Raji (cell line): ENCODE results near the gene SNX10.

Experiments
- POLR2A ChIP-seq: IDR thresholded peaks from 2 replicates; pipeline ENCODE4 v1.6.1; 2011; ENCODE audit warnings: low read depth, low read length, control low read depth; ENCODE audit not compliant: insufficient read depth

SNX10 gene

DNA sequence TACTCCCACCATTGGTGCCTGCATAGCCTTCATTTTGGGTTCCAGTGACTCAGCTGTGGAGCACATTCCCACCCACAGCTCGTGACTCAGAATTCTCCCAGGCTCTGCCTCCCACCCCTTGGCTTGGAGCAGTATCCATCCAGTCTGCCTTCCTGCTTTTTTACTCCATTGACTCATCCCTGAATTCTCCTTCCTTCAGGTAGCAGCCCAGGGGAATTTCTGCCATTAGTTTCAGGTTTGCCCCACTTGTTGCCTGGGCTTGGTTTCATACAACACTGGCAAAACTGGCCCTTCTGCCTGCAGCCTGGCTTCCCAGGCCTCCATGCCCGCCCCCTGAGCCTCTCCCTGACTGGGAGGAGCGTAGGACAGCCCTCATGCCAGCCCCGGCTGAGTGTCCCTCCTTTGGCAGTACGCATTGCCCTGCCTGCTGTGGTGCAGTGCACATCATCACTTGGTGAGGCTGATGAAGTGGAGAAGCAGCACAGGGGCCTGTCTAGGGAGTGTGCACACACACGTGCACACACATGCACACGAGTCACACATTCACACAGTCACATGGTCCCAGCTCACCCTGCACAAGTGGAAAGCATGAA, 55.0 kb downstream of the SNX10 start:
- no peak for TF ChIP-seq POLR2A

DNA sequence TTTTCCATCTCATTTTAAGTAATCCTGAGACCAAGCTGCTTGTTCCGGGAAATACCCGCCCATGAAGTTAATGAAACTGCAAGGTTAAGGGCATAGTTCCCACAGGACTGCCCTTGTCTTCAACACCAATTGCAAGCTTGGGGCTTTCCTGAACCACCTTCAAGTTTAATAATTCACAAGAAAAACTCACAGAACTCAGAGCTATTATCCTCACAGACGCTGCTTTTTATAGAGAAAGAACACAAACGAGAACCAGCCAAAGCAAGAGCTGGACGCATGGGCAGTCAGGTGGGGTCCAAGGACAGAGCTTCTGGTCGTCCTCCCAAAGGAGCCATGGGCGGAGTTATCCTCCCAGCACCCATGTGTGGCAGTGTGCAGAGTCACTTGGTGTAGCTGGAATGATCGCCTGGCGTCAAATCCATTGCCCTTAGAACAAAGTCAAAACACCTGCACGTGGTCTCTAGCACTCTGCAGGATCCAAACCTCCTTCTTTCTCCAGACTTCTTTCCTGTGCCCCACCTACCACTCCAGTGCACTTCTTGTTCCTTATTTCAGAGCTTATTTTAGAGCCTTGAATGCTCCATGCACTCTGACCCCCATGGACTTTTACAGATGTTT, 56.7 kb downstream of the SNX10 start:
- TF ChIP-seq POLR2A, result no peak

GRCh38 chr7:26349005-26349915, 57.6 kb downstream of the SNX10 start:
- TF ChIP-seq POLR2A, result no peak

DNA sequence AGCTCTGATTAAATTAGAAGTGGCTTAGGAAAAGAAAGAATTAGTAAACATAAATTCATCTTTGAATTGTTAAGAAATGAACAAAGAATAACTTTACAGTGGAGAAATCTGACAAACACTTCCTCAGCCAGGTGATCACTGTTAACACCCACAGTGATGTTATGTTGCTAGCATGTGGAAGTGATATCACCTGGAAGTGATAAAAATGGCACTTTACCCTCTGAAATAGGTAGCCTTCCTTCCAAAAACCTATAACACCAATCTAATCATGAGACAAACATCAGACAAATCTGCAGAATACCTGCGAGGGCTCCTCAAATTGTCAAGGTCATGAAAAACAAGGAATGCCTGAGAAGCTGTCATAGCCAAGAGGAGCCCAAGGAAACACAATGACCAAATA, 59.5 kb downstream of the SNX10 start:
- TF ChIP-seq POLR2A, result no peak

GRCh38 chr7:26356229-26356628, 64.6 kb downstream of the SNX10 start:
- TF ChIP-seq POLR2A, result no peak

DNA sequence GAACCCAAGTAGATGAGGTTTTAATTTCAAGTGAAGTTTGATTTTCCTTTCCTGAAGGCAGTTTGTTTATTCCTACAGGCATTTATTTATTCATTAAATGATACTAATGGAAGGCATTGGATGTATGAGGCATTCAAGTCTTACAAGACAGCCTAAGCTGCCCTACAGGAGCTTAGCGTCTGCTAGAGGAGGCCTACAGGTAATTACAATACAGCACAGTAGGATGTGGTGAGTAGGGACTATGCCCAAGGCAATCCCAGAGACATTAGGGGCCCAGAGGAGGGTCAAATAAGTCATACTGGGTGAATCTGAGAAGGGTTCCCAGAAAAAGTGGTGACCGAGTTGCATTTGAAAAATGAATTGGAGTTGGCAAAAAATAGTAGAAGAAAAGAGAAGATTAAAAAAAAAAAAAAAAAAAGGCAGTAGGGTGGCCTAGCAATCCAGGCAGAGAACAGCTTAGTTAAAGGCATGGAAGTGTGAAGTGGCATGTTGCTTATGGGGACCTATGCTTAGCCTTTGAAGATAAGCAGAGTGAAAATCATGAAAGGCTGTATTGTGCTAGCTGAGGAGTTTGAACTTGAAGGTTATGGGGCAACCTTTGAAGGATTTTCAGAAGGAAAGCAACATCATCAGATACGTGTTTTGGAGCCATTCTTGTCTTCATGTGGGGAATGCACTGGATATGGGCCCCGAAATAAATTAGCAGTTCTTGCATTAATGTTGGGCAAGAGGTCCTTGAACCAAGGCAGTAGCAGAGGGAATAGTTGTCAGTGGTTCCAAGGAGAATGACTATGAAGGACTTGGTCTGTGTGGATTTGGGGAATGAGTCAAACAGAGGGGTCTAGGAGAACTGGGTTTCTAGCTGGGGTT, 65.5 kb downstream of the SNX10 start:
- TF ChIP-seq POLR2A, result no peak

GRCh38 chr7:26357799-26358151, 66.1 kb downstream of the SNX10 start:
- no peak for TF ChIP-seq POLR2A

DNA sequence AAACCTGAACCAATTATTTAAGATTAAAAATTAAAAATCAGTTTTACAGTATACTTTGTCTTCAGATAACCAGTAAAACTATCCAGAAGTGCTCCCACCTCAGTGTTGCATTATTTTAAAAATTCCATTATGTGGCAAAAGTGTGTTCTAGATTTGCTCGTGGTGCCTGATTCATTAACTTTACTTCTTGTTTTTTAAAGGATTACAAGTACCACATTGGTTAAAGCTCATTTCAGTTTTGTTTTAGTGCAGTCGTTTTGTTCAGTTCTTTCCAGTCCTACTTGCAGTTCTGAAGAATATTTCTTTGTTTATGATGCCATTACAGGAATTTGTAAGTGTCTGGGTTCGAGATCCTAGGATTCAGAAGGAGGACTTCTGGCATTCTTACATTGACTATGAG, 69.0 kb downstream of the SNX10 start:
- no peak for TF ChIP-seq POLR2A

- no peak for TF ChIP-seq POLR2A
Observed at GRCh38 chr7:26361637-26362036, 70.0 kb downstream of the SNX10 start.

DNA sequence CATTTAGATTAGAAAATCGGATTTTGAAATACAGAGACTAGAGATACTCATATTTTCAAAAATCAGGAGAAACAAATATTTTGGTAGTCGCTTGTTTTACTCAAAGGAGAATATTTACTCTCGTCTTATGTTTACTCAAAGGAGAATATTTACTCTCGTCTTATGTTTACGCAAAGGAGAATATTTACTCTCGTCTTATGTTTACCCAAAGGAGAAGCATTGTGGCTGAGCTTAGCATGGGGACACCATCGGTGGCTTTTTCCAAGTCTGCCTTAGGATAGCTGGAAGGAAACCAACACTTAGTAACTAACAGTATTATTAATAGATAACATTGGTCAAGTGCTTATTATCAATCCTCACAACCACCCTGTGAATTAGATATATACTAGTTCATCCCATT, 71.8 kb downstream of the SNX10 start:
- no peak for TF ChIP-seq POLR2A

GRCh38 chr7:26365077-26365900, 73.6 kb downstream of the SNX10 start:
- TF ChIP-seq POLR2A, result 0 out of 2 replicates have a peak, but pooled peaks have one; percentile 29

DNA sequence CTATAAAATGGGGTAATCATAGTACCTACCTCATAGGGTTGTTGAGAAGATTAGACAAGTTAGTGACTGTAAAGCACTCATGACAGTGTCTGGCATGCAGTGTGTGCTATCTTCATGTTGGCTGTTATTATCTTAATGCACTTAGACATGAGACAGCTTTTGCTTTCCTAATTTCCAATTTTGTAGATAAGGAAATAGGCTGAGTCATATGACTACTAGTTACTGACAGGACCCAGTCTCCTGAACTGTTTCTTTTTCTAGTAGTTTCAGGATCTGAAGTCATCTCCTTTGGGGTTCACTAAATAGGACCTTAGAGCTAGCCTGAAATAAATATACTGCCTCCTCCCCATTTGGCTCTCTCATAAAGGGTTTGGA, 74.2 kb downstream of the SNX10 start:
- TF ChIP-seq POLR2A, result no peak

DNA sequence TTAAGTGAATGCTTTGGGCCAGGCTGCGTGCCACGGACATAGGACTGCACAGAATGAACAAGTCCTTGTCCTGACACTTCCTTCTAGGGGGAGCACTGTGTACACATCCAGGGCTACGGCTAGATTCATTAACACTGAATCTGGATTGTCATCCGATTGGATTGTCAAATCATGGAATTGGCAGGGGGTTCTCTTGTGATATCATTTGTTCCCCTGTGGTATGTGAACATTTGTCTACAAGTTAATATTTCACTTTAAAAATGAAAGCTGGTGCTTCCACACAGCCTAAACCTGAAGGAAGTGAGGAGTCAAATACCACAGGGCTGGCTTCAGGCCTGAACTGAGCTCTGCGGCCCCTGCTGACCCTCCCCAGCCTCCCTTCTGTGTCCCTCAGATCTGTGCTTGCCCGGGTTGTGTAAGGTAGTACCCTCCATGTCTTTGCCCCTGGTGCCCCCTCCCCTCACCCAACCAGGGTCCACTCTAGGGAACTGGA, 75.6 kb downstream of the SNX10 start:
- TF ChIP-seq POLR2A, result no peak

DNA sequence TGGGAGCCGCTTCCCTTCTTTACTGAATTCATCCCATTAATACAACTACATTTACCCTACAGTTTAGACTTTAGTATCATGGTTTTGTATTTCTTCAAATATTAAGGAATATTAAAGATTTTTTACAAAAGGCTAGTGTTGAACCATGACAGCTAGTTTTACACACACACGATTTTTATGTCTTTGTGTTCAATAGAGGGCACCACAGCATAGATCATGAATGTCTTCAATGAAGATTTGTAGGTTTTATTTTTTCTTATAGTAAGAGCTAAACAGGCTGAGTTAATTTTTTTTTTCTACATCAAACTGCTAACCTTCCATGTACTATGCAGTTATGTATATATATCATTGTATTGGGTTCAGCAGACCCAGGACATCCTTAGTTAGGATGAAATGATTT, 76.9 kb downstream of the SNX10 start:
- TF ChIP-seq POLR2A, result no peak
